ENCODE data around the gene FBXL7.

The FBXL7 gene

GRCh38 chr5:15762668-15763067 is 262.7 kb downstream of the FBXL7 start:
- in situ Hi-C loops (cut with HindIII; ENCODE audit: low pct_ligation_motif_present, low sequenced_read_pairs), result no loop called here
- Histone ChIP-seq H3K27me3 (replicated peaks) (no peaks in the 10 kb centered on the region), H3K36me3 (replicated peaks) (no peaks in the 10 kb centered on the region), H3K4me3 (ENCODE audit: low read depth, low read length) (no peak overlapping the region), H3K27ac (no peak overlapping the region)
- DNase-seq, result no peak
- no peak for TF ChIP-seq CTCF (IDR thresholded peaks at IDR 0.05; ENCODE audit: low read depth, low read length, missing control alignments)

- no peaks in the 10 kb centered on the region for H3K36me3 ChIP-seq (replicated peaks)
- in situ Hi-C loops (cut with HindIII; ENCODE audit: low pct_ligation_motif_present, low sequenced_read_pairs), result no loop called here
- no peak overlapping the region for H3K27ac ChIP-seq
- DNase-seq, result no peak
- no peak for TF ChIP-seq CTCF (IDR thresholded peaks at IDR 0.05; ENCODE audit: low read depth, low read length, missing control alignments)
- H3K4me3 ChIP-seq (ENCODE audit: low read depth, low read length), result no peak overlapping the region
- H3K27me3 ChIP-seq (replicated peaks), result no peaks in the 10 kb centered on the region
Measured at GRCh38 chr5:15763754-15764153, 263.8 kb downstream of the FBXL7 start.

- in situ Hi-C loops (cut with HindIII; ENCODE audit: low pct_ligation_motif_present, low sequenced_read_pairs), result no loop called here
- no peak for DNase-seq
- no peak overlapping the region for H3K27ac ChIP-seq
- no peaks in the 10 kb centered on the region for H3K36me3 ChIP-seq (replicated peaks)
- no peak overlapping the region for H3K4me3 ChIP-seq (ENCODE audit: low read depth, low read length)
- no peaks in the 10 kb centered on the region for H3K27me3 ChIP-seq (replicated peaks)
- no peak for TF ChIP-seq CTCF (IDR thresholded peaks at IDR 0.05; ENCODE audit: low read depth, low read length, missing control alignments)
Measured at GRCh38 chr5:15768936-15769335, 269.0 kb downstream of the FBXL7 start.

GRCh38 chr5:15772131-15772530 is 272.2 kb downstream of the FBXL7 start:
- Histone ChIP-seq H3K27ac (no peak overlapping the region), H3K27me3 (replicated peaks) (no peaks in the 10 kb centered on the region), H3K4me3 (ENCODE audit: low read depth, low read length) (no peak overlapping the region), H3K36me3 (replicated peaks) (no peaks in the 10 kb centered on the region)
- no peak for TF ChIP-seq CTCF (IDR thresholded peaks at IDR 0.05; ENCODE audit: low read depth, low read length, missing control alignments)
- DNase-seq, result no peak
- in situ Hi-C loops (cut with HindIII; ENCODE audit: low pct_ligation_motif_present, low sequenced_read_pairs), result no loop called here

GRCh38 chr5:15774632-15775031 is 274.7 kb downstream of the FBXL7 start:
- Histone ChIP-seq H3K36me3 (replicated peaks) (no peaks in the 10 kb centered on the region), H3K4me3 (ENCODE audit: low read depth, low read length) (no peak overlapping the region), H3K27me3 (replicated peaks) (no peaks in the 10 kb centered on the region), H3K27ac (no peak overlapping the region)
- DNase-seq, result no peak
- in situ Hi-C loops (cut with HindIII; ENCODE audit: low pct_ligation_motif_present, low sequenced_read_pairs), result no loop called here
- TF ChIP-seq CTCF (IDR thresholded peaks at IDR 0.05; ENCODE audit: low read depth, low read length, missing control alignments), result no peak

GRCh38 chr5:15776346-15776745 is 276.4 kb downstream of the FBXL7 start:
- in situ Hi-C loops (cut with HindIII; ENCODE audit: low pct_ligation_motif_present, low sequenced_read_pairs), result no loop called here
- no peak for TF ChIP-seq CTCF (IDR thresholded peaks at IDR 0.05; ENCODE audit: low read depth, low read length, missing control alignments)
- Histone ChIP-seq H3K4me3 (ENCODE audit: low read depth, low read length) (no peak overlapping the region), H3K27me3 (replicated peaks) (no peaks in the 10 kb centered on the region), H3K27ac (no peak overlapping the region), H3K36me3 (replicated peaks) (no peaks in the 10 kb centered on the region)
- no peak for DNase-seq

Data from brain microvascular endothelial cell (primary cell).